ENCODE data around the gene ARHGAP28.
A peak's percentile ranks its signal among the peaks of the same experiment; 100 is the strongest.

ARHGAP28 gene, protein sequence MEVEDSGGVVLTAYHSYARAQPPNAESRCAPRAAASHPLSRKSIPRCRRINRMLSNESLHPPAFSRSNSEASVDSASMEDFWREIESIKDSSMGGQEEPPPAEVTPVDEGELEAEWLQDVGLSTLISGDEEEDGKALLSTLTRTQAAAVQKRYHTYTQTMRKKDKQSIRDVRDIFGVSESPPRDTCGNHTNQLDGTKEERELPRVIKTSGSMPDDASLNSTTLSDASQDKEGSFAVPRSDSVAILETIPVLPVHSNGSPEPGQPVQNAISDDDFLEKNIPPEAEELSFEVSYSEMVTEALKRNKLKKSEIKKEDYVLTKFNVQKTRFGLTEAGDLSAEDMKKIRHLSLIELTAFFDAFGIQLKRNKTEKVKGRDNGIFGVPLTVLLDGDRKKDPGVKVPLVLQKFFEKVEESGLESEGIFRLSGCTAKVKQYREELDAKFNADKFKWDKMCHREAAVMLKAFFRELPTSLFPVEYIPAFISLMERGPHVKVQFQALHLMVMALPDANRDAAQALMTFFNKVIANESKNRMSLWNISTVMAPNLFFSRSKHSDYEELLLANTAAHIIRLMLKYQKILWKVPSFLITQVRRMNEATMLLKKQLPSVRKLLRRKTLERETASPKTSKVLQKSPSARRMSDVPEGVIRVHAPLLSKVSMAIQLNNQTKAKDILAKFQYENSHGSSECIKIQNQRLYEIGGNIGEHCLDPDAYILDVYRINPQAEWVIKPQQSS
- total RNA-seq: 0 to 0.04 reads per million in 2 donors

DNA sequence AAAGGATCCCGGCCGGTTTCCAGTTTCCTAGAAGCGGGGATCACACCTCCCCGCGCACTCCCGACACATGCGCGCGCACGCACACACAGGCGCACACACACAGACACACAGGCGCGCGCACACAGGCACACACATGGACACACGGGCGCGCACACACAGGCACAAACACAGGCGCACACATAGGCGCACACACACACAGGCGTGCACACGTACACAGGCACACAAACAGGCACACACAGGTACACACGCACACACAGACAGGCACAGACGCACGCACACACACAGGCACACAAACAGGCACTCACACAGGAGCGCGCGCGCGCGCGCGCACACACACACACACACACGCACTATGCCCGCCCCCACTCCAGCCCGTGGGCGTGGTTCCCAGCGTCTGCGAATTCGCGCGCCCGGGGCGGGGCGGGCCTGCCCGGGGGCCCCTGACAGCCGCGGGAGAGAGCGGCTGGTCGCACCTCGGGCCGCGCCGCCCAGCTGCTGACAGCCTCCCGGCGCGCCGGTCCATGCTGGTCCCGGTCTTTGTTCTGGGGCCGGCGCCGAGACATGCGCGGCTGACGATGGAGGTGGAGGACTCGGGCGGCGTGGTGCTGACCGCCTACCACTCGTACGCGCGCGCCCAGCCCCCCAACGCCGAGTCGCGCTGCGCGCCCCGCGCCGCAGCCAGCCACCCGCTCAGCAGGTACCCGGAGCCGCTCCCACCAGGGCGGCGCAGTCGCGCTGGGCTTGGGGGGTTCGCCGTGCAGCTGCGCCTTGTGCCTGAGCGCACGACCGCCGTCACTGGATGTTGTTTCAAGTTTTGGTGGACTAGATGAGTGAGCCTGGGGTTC is at the start of gene ARHGAP28:
Gene ARHGAP28 (plus strand): TSS at position 470 of the 845 bp plus-strand sequence. CDS start 106 bp downstream, at position 576.
- DNase-seq: peak; percentile 7

DNA sequence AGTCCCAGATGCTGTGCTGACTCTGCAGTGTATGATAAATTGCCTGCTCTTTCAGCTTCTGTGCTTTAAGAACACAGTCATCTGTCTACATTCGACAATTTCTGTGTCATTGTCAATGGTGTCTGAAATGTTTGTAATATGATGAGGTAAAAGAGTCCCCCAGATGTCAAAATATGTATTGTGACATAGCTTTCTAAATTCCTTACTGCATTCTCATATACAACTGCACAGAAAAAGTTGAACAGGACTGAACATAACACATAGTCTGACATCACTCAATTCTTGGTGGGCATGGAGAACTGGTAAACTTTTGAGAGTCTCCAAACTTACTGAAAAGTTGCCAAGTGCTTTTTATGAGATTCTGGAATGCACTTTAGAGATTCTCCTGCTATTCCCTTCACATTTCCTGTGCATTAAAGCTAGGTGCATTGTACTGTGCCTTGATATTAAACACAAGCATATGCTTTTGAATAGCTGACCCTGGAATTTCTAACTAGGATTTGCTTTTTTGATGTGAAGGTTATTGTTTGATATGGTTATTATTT is 48.1 kb upstream of the ARHGAP28 start:
- DNase-seq: no peak

DNA sequence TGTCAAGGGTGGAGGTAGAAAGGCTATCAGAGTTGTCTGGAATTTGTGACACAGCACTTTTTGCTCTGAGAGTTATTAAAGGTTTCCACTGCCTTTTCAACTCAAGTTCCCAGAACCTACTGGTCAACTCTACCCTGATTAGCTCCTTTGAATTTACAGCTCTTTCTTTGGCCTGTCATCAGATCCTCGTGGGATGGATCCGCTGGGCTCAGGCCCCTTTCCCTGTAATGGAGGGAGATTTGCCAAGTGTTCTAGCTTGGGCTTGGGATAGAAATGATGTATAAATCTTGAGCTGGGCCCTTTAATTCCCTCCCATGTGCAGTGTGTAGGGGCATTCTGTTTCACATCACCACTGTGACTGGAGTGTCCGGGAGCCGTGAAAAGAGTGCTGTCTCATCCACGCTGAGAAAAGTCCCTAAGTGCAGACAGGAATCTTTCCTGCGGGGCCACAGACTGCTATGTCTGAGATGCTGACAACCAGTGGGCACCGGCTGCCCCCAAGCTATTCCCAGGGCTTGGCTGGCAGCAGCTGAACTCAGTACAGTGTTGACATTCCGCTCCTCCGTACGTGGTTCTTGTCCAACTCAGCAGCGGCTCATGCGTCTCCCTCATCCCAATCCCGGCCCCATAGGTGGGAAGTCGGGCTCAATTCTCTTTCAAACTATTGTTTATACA is 46.9 kb upstream of the ARHGAP28 start:
- DNase-seq: no peak

DNA sequence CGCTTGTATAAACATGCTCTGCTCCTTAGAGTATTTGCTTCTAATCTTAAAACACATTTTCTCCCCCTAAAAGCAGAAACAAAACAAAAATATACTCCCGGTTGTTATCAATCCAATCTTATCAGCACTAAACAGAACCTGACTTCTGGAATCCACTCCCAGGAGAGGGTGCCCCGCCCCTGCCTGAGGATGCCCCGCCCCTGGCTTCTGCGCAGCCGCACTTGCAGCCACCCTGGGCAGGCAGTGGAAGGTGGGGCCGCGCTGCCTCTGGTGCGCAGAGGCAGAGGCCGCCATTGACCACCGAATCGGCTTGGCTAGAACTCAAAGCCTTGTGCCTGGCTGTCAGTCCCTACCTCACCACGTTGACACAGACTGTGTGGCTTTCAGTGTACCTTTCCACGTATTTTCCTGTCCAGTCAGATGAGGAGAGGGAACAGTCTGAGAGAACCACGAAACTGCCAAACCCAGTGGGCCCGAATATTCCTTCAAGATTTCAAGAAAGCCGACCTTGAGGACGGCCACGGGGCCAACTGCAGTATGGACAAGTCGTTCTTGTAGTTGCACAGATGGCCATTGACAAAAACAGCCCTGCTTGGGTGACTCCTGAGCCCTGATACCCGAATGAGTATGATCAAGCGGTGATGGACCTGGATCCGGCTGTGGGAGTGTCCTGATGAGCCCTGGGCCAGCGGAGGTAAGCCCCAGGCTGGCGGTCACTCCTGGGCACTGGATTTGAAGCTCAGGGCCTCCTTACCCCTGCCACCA is 46.2 kb upstream of the ARHGAP28 start:
- no peak for DNase-seq

DNA sequence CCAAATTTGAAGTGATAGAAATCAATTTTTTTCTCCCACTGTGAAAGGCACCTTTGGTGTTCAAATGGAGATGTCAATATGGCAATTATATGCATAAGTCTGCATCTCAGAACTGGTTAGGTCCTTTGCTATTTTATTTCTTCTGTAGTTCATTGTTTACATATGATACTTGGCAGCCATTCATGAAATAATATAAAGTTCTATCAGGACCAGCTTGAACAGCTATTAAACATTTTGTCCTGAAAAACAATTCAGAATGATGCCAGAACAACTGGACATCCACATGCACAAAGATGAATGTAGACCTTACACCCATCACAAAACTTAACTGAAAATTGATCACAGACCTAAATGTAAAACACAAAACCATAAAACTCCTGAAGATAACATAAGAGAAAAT is 41.8 kb upstream of the ARHGAP28 start:
- DNase-seq: no peak

DNA sequence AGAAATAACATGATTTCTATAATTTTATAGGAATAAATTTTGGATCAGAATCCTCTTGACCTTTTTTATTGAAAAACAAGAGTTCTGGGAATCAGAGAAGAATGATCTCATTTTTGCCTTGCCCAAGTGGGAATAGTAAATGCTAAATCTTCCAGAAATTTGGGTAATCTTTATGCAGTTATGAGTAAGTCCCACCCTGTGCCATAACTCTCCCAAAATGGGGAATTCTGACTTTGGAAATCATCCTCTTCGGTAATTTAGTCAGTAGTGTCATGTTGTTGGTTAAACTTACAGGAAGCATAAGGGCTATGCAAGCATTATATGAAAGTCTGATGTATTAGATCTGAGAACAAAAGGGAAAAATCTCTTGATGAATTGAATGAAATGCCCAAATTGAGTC is 20.6 kb upstream of the ARHGAP28 start:
- no peak for DNase-seq

DNA sequence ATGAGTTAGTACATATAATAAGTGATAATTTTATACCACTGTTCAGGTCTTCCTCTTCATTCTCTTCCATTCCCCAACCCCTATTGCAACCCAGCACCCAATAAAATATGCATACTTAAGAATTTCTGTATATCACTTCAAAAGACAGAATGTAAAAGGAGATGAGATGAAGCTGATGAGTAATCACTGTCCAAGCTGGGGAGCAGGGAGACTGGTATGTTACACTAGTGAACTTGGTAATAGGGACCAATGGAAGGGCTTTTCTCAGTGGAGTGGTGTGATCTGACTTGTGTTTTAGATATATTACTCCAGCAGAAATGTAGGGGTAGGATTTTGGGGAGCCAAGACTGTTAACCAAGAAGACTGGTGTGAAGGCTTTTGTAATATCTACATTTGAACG is 18.0 kb upstream of the ARHGAP28 start:
- no peak for DNase-seq

DNA sequence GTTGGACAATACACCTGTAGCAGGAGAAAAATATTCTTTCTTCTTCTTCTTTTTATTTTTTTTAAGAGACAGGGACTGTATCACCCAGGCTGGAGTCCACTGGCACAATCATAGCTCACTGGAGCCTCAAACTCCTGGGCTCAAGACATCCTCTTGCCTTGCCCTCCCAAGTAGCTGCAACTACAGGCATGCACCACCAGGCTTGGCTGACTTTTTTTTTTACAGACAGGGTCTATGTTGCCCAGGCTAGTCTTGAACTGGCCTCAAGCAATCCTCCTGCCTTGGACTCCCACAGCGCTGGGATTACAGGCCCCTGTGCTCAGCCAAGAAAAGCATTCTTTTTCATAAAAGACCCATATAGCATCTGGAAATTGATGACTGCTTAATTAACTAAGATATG is 17.1 kb upstream of the ARHGAP28 start:
- no peak for DNase-seq

DNA sequence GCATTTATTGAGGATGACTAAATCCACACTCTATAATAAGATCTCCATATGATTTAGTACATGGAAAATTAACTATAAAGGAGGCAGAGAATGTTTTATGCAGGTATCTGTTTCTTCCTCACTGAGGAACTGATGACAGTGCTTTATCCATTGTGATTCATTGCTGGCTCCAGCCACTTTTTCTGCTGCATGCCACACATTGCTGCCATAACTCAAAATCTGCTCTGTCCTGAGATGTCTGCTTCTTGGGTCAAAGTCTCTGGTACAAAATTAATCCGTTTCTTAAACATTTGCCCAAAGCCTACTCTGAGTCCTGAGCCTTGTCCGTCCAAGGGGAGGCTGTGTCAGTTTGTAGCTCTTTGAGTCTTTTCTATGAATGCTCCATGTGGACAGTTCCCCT is 15.5 kb upstream of the ARHGAP28 start:
- DNase-seq: no peak

DNA sequence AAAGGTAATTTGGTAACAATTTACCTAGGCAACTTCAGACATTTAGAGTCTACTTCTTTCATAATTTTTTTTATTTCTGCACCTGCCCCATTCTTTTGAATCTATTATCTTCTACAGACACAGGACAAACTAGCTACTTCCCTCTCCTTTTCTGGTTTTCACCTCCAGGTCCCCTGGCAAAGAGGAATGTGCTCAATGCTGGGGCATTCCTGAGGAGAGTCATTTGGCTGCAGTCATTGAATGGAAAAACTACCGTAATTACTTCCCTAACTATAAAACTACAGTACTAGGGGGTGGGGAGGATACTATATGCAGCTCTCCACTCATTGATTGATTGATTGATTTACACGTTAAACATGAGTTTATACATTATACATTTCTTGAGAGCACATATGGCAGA is 11.2 kb upstream of the ARHGAP28 start:
- no peak for DNase-seq

DNA sequence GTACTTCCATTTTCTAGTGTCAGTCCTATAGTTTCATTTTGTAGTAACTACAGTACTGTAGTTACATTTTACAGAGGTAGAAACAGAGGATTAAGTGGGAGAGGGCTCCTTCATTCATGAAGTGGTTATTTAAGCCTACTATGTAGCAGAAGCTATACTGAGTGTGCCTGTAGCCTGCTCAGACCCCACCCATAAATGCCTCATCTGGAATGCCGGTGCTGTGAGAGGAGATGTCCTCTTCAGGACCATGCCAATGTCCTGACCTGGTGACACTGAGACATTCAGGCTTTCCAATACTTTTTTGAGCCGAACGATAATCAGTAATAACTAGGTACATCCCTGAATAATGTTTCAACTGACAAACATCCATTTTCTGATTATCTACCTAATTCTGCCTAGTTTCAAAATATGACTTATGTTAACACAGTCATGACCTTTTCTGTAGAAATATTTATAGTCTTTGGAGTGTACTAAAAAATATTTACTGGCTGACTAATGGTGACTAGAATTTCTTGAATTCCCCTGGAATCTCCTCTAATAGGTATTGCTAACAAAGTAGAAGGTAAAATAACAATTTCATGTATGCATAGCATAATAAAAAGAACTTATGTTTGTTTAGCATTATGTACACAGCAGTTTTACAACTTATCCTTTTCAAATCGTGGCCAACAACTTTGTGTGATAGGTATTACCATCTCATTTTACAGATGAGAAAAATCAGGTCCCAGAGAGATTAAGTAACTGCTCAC is 10.2 kb upstream of the ARHGAP28 start:
- DNase-seq: no peak

DNA sequence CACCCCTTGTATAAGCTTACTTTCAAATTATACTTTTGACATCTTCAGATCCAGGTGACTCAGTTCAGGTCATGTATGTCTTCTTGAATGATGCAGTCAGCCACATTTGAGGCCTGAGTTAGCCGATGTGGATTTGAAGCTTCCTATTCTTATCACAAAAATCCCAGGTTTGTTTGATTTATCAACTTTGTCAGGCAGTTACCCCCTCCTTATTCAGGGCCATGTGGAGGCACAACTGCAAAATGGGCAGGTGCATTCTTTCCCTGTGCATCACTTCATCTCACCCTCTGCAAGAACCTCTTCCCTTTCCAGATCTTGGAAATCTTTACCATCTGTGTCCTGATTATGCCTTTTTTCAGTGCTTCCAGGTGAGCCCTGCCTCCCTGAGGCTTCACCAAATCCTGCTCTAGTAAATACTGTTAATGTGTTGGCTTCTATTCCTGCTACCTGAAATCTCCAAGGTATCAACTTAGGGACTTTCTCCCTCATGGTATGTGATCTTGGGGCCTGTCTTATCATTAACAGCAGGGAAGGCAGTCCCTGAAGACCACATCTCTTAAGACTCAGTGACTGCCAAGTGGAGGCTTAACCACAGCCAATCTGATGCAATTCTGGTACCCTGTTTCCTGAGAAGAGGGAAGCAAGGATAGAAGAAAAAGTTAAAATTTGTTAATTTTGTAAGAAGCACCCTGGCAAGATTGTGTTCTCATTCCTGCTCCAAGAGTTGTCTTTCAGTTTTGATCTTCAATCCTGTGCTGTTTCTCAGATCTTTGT is 9.4 kb upstream of the ARHGAP28 start:
- DNase-seq: no peak

DNA sequence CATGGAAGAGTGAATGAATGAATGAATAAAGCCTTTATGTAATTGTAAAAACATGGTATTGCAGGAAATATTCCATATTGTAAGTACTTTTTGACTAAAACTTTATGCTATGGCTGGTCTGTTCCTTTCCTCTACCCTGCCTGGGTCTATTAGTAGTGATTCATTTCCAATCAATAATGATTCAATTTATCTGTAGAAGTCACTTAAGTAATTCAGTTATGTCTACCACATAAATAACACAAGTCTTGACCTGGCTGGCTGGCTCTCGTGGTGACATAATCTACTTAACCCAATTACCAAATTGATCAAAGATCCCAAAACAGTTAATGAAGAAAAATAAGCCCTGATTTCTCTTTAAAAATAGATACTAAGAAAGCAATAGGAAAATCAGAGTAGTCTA is 7.8 kb upstream of the ARHGAP28 start:
- DNase-seq: no peak

DNA sequence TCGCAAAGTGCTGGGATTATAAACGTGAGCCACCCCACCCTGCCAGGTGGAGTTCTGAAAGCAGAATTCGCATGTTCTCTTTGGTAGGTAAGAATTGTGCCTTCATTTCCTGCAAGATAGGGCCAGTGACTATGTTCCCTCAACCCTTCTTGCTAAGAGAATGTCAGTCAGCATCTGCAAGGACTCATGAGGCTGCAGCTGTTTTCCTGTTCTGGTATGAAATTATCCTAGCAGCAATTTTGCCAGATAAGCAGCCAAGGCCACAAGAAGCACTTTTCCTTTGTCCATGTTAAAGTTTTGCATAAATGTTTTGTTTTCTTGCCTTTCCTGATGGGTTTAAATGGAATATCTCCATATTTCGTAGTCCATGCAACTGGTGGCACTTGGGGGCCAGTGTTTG is 6.8 kb upstream of the ARHGAP28 start:
- DNase-seq: no peak

DNA sequence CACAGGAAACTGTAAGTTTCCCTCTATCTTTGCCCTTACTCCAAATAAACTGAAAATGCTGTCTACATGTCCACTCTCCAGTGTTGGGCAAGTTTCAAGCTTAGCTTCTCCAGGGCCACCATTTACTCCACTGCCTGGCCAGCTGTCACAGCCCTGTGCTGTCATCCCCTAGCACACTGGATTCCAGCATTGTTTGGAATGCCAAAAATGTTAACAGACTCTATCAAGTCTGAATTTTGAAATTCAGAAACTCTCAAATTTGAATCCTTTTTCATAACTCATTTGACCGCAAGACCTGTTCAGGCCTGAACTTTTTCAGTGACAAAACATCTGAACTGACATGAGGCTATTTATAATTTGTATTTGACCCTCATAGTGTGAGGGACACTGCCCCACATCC is 5.2 kb upstream of the ARHGAP28 start:
- no peak for DNase-seq

DNA sequence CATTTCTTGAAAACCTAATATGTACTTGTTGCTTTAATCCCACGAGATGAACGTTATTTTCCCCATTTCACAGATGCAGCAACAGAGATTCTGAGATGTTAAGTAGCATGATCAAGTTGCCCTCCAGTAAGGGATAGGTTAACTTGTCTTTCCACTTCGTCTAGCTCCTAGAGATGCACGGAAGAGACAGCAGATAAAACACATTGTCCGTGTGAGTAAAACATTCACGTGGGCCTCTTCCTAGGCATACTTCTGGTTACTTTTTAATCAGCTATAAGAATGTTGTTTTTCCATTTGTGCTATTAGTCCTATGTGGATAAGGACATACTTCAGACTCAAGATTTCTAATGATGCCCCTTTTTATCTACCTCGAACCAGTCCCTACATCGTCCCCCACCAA is 1.2 kb upstream of the ARHGAP28 start:
- DNase-seq: no peak

DNA sequence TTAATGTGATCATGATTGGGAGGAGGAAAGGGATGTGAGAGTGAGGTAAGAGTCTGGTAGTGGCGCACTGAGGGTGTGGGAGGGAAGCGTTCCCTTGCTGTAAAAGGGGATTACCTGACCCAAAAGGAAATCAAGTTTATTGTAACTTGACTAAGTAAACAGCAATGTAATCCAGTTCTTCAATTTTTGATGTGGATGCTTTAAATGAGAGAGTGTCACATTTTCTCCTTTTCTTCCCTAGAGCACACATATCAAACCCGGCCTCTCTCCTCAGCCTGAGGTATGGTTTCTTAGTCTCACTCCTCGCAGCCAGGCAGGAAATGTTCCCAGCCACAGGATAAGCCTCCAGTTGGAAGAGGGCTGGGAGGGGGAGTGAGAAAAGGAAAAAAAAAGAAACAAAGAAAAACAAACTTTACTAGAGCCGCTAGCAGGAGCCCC is 688 bp upstream of the ARHGAP28 start:
- DNase-seq: no peak

DNA sequence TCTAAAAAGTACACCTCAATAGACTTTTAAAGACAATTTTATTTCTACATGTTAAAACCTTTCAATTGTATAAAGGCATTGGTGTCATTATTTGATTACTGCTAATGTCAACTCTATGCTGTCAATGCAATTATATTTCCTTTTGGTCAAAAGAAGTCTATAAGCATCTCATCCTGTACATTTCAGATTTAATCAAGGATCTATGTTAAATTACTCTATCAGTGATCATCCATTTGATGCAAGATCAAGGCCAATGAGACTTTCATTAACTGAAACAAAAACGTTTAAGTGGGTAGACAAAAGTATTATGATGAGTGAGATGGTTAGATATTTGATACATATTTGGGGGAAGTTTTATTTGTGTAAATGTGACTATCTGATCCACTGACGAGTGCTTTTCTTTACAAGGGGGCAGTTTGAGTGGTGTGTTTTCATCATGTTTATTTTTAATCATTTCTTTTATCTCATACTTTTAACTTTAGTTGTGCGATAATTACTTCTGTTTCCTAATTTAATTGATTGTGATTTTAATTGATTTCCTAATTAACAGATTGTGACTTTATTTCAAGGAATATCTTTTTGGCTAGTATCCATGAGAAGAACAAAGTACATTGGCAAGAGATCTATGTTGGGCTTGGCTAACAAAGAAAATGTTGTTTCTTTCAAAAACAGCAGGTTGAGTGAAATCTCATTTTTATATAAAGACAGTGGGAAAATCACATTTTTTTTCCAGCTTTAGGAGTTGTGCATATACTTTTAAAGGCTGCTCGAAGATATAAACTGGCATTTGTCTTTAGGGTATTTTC is 1.1 kb downstream of the ARHGAP28 start:
- no peak for DNase-seq

DNA sequence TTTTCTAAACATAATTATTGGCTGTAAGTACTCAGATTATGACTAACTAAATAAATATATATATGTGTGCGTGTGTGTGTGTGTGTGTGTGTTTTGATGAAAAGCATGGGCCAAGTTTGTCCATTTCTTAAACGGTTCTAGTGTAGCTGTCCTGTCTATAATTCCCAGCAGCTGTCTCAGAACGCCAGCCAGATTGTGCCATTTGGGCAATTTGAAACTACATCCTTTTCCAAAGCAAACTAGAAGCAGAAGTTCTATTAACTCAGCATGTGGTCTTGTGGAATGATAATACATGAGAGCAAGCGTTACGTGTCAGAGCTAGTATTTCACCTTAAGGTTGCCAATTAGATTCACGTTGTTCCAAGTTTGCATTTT is 1.7 kb downstream of the ARHGAP28 start:
- DNase-seq: no peak
